ENCODE data around the gene PEAK3.

Gene PEAK3

GRCh38 chr19:2306281-2306806 is 24.4 kb upstream of the PEAK3 start:
- Histone ChIP-seq H3K4me1 (no peaks in the 10 kb centered on the region), H2AFZ (no peak overlapping the region), H3K79me2 (no peaks in the 10 kb centered on the region), H3K27me3 (ENCODE audit: control insufficient read depth, insufficient read depth, low read length) (peaks cover 4% of the 10 kb centered on the region), H3K36me3 (ENCODE audit: control insufficient read depth, insufficient read depth, low read length) (no peaks in the 10 kb centered on the region), H3K4me3 (ENCODE audit: low read depth, low read length) (no peak overlapping the region), H3K4me2 (ENCODE audit: low read length) (no peak overlapping the region), H3K9me3 (ENCODE audit: control insufficient read depth, low read length) (no peaks in the 10 kb centered on the region), H3K27ac (no peak overlapping the region), H3K9ac (no peak overlapping the region)
- no peak for TF ChIP-seq CTCF (IDR thresholded peaks at IDR 0.05)

- Histone ChIP-seq H3K27ac (no peak overlapping the region), H3K4me2 (ENCODE audit: low read length) (no peak overlapping the region), H3K4me3 (ENCODE audit: low read depth, low read length) (no peak overlapping the region), H2AFZ (no peak overlapping the region), H3K9me3 (ENCODE audit: control insufficient read depth, low read length) (no peaks in the 10 kb centered on the region), H3K79me2 (no peaks in the 10 kb centered on the region), H3K36me3 (ENCODE audit: control insufficient read depth, insufficient read depth, low read length) (no peaks in the 10 kb centered on the region), H3K9ac (no peak overlapping the region), H3K27me3 (ENCODE audit: control insufficient read depth, insufficient read depth, low read length) (peaks cover 4% of the 10 kb centered on the region), H3K4me1 (no peaks in the 10 kb centered on the region)
- TF ChIP-seq CTCF (IDR thresholded peaks at IDR 0.05), result no peak
Observed at GRCh38 chr19:2305452-2306280, 23.7 kb upstream of the PEAK3 start.

- H3K27ac ChIP-seq, result no peak overlapping the region
- H3K4me2 ChIP-seq (ENCODE audit: low read length), result no peak overlapping the region
- H3K9me3 ChIP-seq (ENCODE audit: control insufficient read depth, low read length), result no peaks in the 10 kb centered on the region
- no peak overlapping the region for H3K9ac ChIP-seq
- no peak overlapping the region for H3K4me3 ChIP-seq (ENCODE audit: low read depth, low read length)
- no peak for TF ChIP-seq CTCF (IDR thresholded peaks at IDR 0.05)
- no peaks in the 10 kb centered on the region for H3K36me3 ChIP-seq (ENCODE audit: control insufficient read depth, insufficient read depth, low read length)
- H3K79me2 ChIP-seq, result no peaks in the 10 kb centered on the region
- no peak overlapping the region for H2AFZ ChIP-seq
- H3K27me3 ChIP-seq (ENCODE audit: control insufficient read depth, insufficient read depth, low read length), result peaks cover 4% of the 10 kb centered on the region
- H3K4me1 ChIP-seq, result no peaks in the 10 kb centered on the region
Observed at GRCh38 chr19:2303211-2303798, 21.3 kb upstream of the PEAK3 start.

- H3K4me2 ChIP-seq (ENCODE audit: low read length), result no peak overlapping the region
- H3K4me1 ChIP-seq, result no peaks in the 10 kb centered on the region
- no peak overlapping the region for H3K9ac ChIP-seq
- H3K4me3 ChIP-seq (ENCODE audit: low read depth, low read length), result no peak overlapping the region
- H3K27me3 ChIP-seq (ENCODE audit: control insufficient read depth, insufficient read depth, low read length), result peaks cover 2% of the 10 kb centered on the region
- H2AFZ ChIP-seq, result no peak overlapping the region
- no peaks in the 10 kb centered on the region for H3K9me3 ChIP-seq (ENCODE audit: control insufficient read depth, low read length)
- TF ChIP-seq CTCF (IDR thresholded peaks at IDR 0.05), result no peak
- H3K27ac ChIP-seq, result no peak overlapping the region
- no peaks in the 10 kb centered on the region for H3K36me3 ChIP-seq (ENCODE audit: control insufficient read depth, insufficient read depth, low read length)
- no peaks in the 10 kb centered on the region for H3K79me2 ChIP-seq
Observed at GRCh38 chr19:2302319-2303210, 20.6 kb upstream of the PEAK3 start.
